ENCODE data around the gene HOXC9.

DNA sequence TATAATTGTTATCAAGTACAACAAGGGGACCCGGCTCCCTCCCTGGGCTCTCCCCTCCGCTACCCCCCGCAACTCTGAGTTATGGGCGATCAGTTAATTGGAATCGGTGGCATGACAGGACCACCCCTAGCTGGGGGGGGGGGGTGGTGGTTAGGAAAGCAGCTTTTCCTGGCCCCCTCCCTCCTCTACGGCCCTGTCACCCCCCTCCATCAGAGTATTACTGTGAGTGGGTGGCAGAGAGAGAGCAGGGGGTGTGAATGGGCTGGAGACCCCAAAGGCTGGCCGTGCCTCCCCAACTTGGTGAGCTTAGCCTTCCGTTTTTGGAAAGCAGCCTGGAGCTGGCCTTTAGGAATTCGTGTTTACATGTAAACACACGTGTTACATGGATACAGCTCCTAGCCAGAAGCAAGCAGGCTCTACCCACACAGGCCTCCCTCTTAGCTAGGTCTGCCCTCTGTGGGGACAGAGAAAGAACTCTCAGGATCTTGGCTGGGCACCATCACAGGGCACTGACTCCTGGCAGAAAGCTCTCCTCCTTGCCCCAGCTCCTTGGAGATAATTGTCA lies 52.6 kb downstream of the HOXC9 start:
- TF ChIP-seq CTCF (IDR thresholded peaks at IDR 0.05): no peak
- no peak for TF ChIP-seq POLR2A (IDR thresholded peaks at IDR 0.05)
